Measurements from ENCODE around the gene CCT3. TPM values are rescaled to one million over a fixed set of nuclear protein-coding genes. Genes with fewer than 3 reads are reported as not detected.
A peak's percentile ranks its signal among the peaks of the same experiment; 100 is the strongest.
"Not testable (repeated sequence)": the region's sequence is repeated elsewhere in the genome, so short reads cannot be mapped to it uniquely, and the experiment has no call there.

Gene CCT3
- total RNA-seq, 1 donor from 2014 or later: 193 TPM

GRCh38 chr1:156342166-156342955 lies 4.3 kb upstream of the CCT3 start:
- no peak for TF ChIP-seq CTCF (IDR thresholded peaks at IDR 0.05)
- DNase-seq (ENCODE audit: extremely low spot score, unreplicated experiment): no peak
- Mint-ChIP-seq H3K36me3 (ENCODE audit: unreplicated experiment) (no peaks in the 10 kb centered on the region), H3K27ac (ENCODE audit: unreplicated experiment) (no peak overlapping the region), H3K4me1 (ENCODE audit: unreplicated experiment) (peaks cover 10% of the 10 kb centered on the region), H3K4me3 (ENCODE audit: unreplicated experiment) (no peak overlapping the region), H3K9me3 (ENCODE audit: unreplicated experiment) (no peaks in the 10 kb centered on the region), H3K27me3 (ENCODE audit: unreplicated experiment) (peaks cover 31% of the 10 kb centered on the region)

- Mint-ChIP-seq H3K36me3 (ENCODE audit: unreplicated experiment) (peaks cover 14% of the 10 kb centered on the region), H3K27me3 (ENCODE audit: unreplicated experiment) (peaks cover 2% of the 10 kb centered on the region), H3K27ac (ENCODE audit: unreplicated experiment) (peak overlapping the region; percentile 95), H3K4me1 (ENCODE audit: unreplicated experiment) (peaks cover 24% of the 10 kb centered on the region), H3K4me3 (ENCODE audit: unreplicated experiment) (peak overlapping the region; percentile 98), H3K9me3 (ENCODE audit: unreplicated experiment) (no peaks in the 10 kb centered on the region)
- no peak for DNase-seq (ENCODE audit: extremely low spot score, unreplicated experiment)
- peak; percentile 14 for TF ChIP-seq CTCF (IDR thresholded peaks at IDR 0.05)
Measured at GRCh38 chr1:156337888-156338179, 258 bp downstream of the CCT3 start.

- H3K27me3 Mint-ChIP-seq (ENCODE audit: unreplicated experiment): no peaks in the 10 kb centered on the region
- peak overlapping the region; percentile 98 for H3K4me3 Mint-ChIP-seq (ENCODE audit: unreplicated experiment)
- peaks cover 24% of the 10 kb centered on the region for H3K4me1 Mint-ChIP-seq (ENCODE audit: unreplicated experiment)
- TF ChIP-seq CTCF (IDR thresholded peaks at IDR 0.05): no peak
- no peaks in the 10 kb centered on the region for H3K9me3 Mint-ChIP-seq (ENCODE audit: unreplicated experiment)
- peak overlapping the region; percentile 95 for H3K27ac Mint-ChIP-seq (ENCODE audit: unreplicated experiment)
- peaks cover 14% of the 10 kb centered on the region for H3K36me3 Mint-ChIP-seq (ENCODE audit: unreplicated experiment)
- no peak for DNase-seq (ENCODE audit: extremely low spot score, unreplicated experiment)
Measured at GRCh38 chr1:156337052-156337887, 822 bp downstream of the CCT3 start.

GRCh38 chr1:156336242-156336641 lies 1.9 kb downstream of the CCT3 start:
- Mint-ChIP-seq H3K4me1 (ENCODE audit: unreplicated experiment) (peaks cover 24% of the 10 kb centered on the region), H3K27ac (ENCODE audit: unreplicated experiment) (no peak overlapping the region), H3K9me3 (ENCODE audit: unreplicated experiment) (no peaks in the 10 kb centered on the region), H3K36me3 (ENCODE audit: unreplicated experiment) (peaks cover 14% of the 10 kb centered on the region), H3K27me3 (ENCODE audit: unreplicated experiment) (no peaks in the 10 kb centered on the region), H3K4me3 (ENCODE audit: unreplicated experiment) (peak overlapping the region; percentile 98)
- TF ChIP-seq CTCF (IDR thresholded peaks at IDR 0.05): peak; percentile 21
- no peak for DNase-seq (ENCODE audit: extremely low spot score, unreplicated experiment)

- H3K27ac Mint-ChIP-seq (ENCODE audit: unreplicated experiment); H3K4me1 Mint-ChIP-seq (ENCODE audit: unreplicated experiment); H3K27me3 Mint-ChIP-seq (ENCODE audit: unreplicated experiment); H3K4me3 Mint-ChIP-seq (ENCODE audit: unreplicated experiment); DNase-seq (ENCODE audit: extremely low spot score, unreplicated experiment); H3K9me3 Mint-ChIP-seq (ENCODE audit: unreplicated experiment): not testable (repeated sequence)
- H3K36me3 Mint-ChIP-seq (ENCODE audit: unreplicated experiment): peaks cover 32% of the 10 kb centered on the region
Measured at GRCh38 chr1:156323179-156323578, 14.9 kb downstream of the CCT3 start.

Data from osteocyte (in vitro differentiated cells).